ENCODE measurements around the gene LRP2BP. TPM values are rescaled to one million over a fixed set of nuclear protein-coding genes. Genes with fewer than 3 reads are reported as not detected.

LRP2BP gene
- total RNA-seq, 4 donors from 2014 or later = 0.55 to 1.5 (median 1.2) TPM

- H3K4me3 ChIP-seq (ENCODE audit: low read depth, poor library complexity, severe bottlenecking) = no peak overlapping the region
- intact Hi-C loops (cut with DNase I; ENCODE audit: low total_unique reads) = no loop called here
- TF ChIP-seq CTCF (IDR thresholded peaks at IDR 0.05) (no peak), POLR2A (IDR thresholded peaks at IDR 0.05) (no peak)
- WGBS, 2 donors = 78 to 90% methylated on average over 14 of the region's 14 CpGs
- DNase-seq (ENCODE audit: low spot score in 2 of 2) = no peak
Measured at GRCh38 chr4:185346975-185347601, 48.6 kb downstream of the LRP2BP start.

- intact Hi-C loops (cut with DNase I; ENCODE audit: low total_unique reads) = no loop called here
- TF ChIP-seq CTCF (IDR thresholded peaks at IDR 0.05) (no peak), POLR2A (IDR thresholded peaks at IDR 0.05) (no peak)
- DNase-seq (ENCODE audit: low spot score in 2 of 2) = no peak
- no peak overlapping the region for H3K4me3 ChIP-seq (ENCODE audit: low read depth, poor library complexity, severe bottlenecking)
- WGBS, 2 donors = 79 to 81% methylated on average over 6 of the region's 6 CpGs
Measured at GRCh38 chr4:185344743-185345538, 50.8 kb downstream of the LRP2BP start.

GRCh38 chr4:185343726-185344581 lies 51.8 kb downstream of the LRP2BP start:
- DNase-seq (ENCODE audit: low spot score in 2 of 2) = no peak
- intact Hi-C loops (cut with DNase I; ENCODE audit: low total_unique reads) = no loop called here
- TF ChIP-seq POLR2A (IDR thresholded peaks at IDR 0.05) (no peak), CTCF (IDR thresholded peaks at IDR 0.05) (no peak)
- 64 to 71% methylated on average over 15 of the region's 15 CpGs for WGBS, 2 donors
- no peak overlapping the region for H3K4me3 ChIP-seq (ENCODE audit: low read depth, poor library complexity, severe bottlenecking)

DNA sequence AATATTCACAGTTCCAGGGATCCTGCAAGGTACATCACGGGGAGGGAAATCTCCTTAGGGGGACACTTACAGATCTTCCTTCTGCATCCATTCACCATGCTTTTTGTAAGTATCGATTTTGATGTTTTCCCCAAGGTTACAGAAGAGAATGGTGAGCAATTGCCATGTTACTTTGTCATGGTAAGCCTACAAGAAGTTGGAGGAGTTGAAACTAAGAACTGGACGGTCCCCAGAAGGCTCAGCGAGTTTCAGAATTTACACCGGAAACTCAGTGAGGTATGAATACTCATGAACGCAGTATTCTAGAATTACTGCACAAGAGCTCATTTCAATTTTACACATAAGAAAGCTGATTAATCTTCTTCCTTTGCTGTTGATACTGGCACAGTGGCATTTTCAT lies 53.9 kb downstream of the LRP2BP start:
- no peak for DNase-seq (ENCODE audit: low spot score in 2 of 2)
- intact Hi-C loops (cut with DNase I; ENCODE audit: low total_unique reads) = no loop called here
- TF ChIP-seq CTCF (IDR thresholded peaks at IDR 0.05) (no peak), POLR2A (IDR thresholded peaks at IDR 0.05) (no peak)
- WGBS, 2 donors = 96% methylated on average over 6 of the region's 6 CpGs
- no peak overlapping the region for H3K4me3 ChIP-seq (ENCODE audit: low read depth, poor library complexity, severe bottlenecking)

DNA sequence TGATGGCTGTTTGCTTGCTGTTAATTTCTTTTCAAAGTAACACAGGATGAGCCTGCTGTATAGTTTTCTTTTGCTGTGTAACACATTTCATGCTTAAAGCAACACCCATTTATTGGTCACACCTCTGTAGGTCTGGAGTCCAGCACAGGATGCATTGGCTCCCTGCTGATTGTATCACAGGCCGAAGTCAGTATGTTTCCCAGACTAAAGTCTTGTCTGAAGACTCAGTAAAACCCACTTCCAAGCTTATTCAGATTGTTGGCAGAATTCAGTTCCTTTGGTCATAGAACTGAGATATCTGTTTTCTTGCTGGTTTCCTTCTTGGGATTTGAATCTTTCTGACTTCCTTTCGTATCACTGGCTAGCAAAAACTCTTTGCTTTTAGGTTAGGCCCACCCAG lies 54.3 kb downstream of the LRP2BP start:
- intact Hi-C loops (cut with DNase I; ENCODE audit: low total_unique reads) = no loop called here
- DNase-seq (ENCODE audit: low spot score in 2 of 2) = no peak
- TF ChIP-seq CTCF (IDR thresholded peaks at IDR 0.05) = no peak
- TF ChIP-seq POLR2A (IDR thresholded peaks at IDR 0.05) = no peak
- 93 to 95% methylated on average over 2 of the region's 2 CpGs for WGBS, 2 donors
- H3K4me3 ChIP-seq (ENCODE audit: low read depth, poor library complexity, severe bottlenecking) = no peak overlapping the region

All from lower leg skin (tissue), 4 donors.